B cell (primary cell): ENCODE results near the gene NCOR1.

Source experiments
- CTCF ChIP-seq: fragments of 200-600 bp; IDR thresholded peaks from one replicate; pipeline ENCODE4 v1.8.0; 2022; ENCODE audit warnings: antibody characterized with exemption, mild to moderate bottlenecking
- EZH2 ChIP-seq: IDR thresholded peaks from 2 replicates; pipeline ENCODE4 v1.6.1; 2012; ENCODE audit warnings: borderline replicate concordance, low read depth, mild to moderate bottlenecking, moderate library complexity, low read length; ENCODE audit not compliant: insufficient read depth, poor library complexity, severe bottlenecking

- TF ChIP-seq CTCF (no peak), EZH2 (no peak)
Observed at GRCh38 chr17:16197276-16197675, 18.1 kb downstream of the NCOR1 start.
